IPS-NIHi7 (cell line): ENCODE data around the gene DKKL1.
A peak's percentile ranks its signal among the peaks of the same experiment; 100 is the strongest.

Experiments used
- DNase-seq: peaks from one replicate; pipeline ENCODE4 v3.0.0; 2012; ENCODE audit warnings: mixed read lengths; ENCODE audit errors: extremely low spot score

The DKKL1 gene

GRCh38 chr19:49396738-49397505, 33.2 kb downstream of the DKKL1 start:
- DNase-seq = no peak

GRCh38 chr19:49398001-49398615, 34.4 kb downstream of the DKKL1 start:
- DNase-seq = no peak

- no peak for DNase-seq
These were observed 35.3 kb downstream of the DKKL1 start for GRCh38 chr19:49398931-49399330.

- DNase-seq = no peak
These were observed 36.4 kb downstream of the DKKL1 start for GRCh38 chr19:49400029-49400428.

- DNase-seq = peak; percentile 78
These were observed 39.9 kb downstream of the DKKL1 start for GRCh38 chr19:49403404-49404187.

- DNase-seq = no peak
These were observed 43.4 kb downstream of the DKKL1 start for GRCh38 chr19:49407079-49407478.

- no peak for DNase-seq
These were observed 43.9 kb downstream of the DKKL1 start for GRCh38 chr19:49407482-49408015.

GRCh38 chr19:49408816-49409440, 45.3 kb downstream of the DKKL1 start:
- no peak for DNase-seq

GRCh38 chr19:49409441-49410029, 45.9 kb downstream of the DKKL1 start:
- DNase-seq = no peak

- no peak for DNase-seq
These were observed 48.1 kb downstream of the DKKL1 start for GRCh38 chr19:49411681-49412326.

GRCh38 chr19:49413348-49413747, 49.7 kb downstream of the DKKL1 start:
- no peak for DNase-seq

- DNase-seq = no peak
These were observed 50.6 kb downstream of the DKKL1 start for GRCh38 chr19:49414256-49414655.

- no peak for DNase-seq
These were observed 51.6 kb downstream of the DKKL1 start for GRCh38 chr19:49415102-49415809.

- no peak for DNase-seq
These were observed 52.1 kb downstream of the DKKL1 start for GRCh38 chr19:49415810-49416200.

GRCh38 chr19:49417088-49417487, 53.4 kb downstream of the DKKL1 start:
- peak; percentile 67 for DNase-seq

- no peak for DNase-seq
These were observed 54.8 kb downstream of the DKKL1 start for GRCh38 chr19:49418511-49418910.

- no peak for DNase-seq
These were observed 55.5 kb downstream of the DKKL1 start for GRCh38 chr19:49419173-49419572.

GRCh38 chr19:49420227-49420626, 56.5 kb downstream of the DKKL1 start:
- DNase-seq = no peak

- DNase-seq = peak; percentile 95
These were observed 57.6 kb downstream of the DKKL1 start for GRCh38 chr19:49421039-49421877.

GRCh38 chr19:49421878-49422202, 58.2 kb downstream of the DKKL1 start:
- no peak for DNase-seq
